ENCODE data around the gene CRCP. TPM values are rescaled to one million over a fixed set of nuclear protein-coding genes. Genes with fewer than 3 reads are reported as not detected.

The CRCP gene
- total RNA-seq, 1 donor: 44.9 TPM

DNA sequence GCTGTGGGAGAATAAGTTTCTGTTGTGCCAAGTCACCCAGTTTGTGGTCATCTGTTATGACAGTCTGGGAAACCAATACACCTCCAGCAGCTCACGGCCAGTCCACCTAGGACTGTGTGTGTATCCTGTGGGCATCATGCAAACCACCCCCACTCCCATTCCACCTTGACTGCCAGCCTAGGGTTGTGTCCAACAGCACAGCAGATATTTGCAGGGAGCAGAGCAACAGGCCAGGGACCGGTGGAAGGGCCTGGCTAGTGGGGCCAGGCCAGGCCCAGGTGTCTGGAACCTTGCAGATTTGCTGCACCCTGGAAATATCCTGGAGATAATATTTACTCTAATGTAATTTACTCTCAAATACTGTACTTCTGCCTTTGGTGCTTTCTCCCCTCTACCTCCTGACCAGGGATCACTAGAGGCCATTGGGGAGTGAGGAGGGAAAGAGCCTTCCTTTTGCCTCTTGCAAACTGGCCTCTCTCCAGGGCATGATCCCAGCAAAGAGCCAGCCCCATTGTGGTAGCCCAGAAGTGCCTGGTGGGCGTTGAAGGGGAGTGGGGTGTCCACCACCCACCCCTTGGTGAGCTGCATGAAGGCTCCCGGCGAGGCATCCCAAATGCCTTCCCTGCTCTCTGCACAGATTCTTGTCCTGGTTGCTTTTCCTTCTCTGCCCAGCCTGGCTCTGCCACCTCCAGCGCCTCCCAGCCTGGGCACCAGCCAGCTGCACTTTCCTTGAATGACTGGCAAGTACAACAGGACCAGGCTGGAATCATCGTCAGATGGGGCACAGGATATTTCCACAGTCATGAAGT, 75.3 kb downstream of the CRCP start:
- Histone ChIP-seq H3K4me3 (ENCODE audit: insufficient read depth, low read length) (no peak overlapping the region), H3K27ac (ENCODE audit: low read depth, low read length) (no peak overlapping the region), H3K36me3 (ENCODE audit: insufficient read depth, low read length) (no peaks in the 10 kb centered on the region), H2AFZ (ENCODE audit: low read length) (no peak overlapping the region), H3K9me3 (ENCODE audit: low read depth, low read length) (no peaks in the 10 kb centered on the region), H3K4me2 (ENCODE audit: insufficient read depth, low read length) (no peak overlapping the region), H3K27me3 (ENCODE audit: insufficient read depth, low read length) (no peaks in the 10 kb centered on the region), H3K4me1 (ENCODE audit: insufficient read depth, low read length) (no peaks in the 10 kb centered on the region), H4K20me1 (ENCODE audit: insufficient read depth, low read length) (no peaks in the 10 kb centered on the region), H3K79me2 (ENCODE audit: insufficient read depth, low read length) (no peaks in the 10 kb centered on the region)
- peak; percentile 56 for DNase-seq (ENCODE audit: insufficient read length, low spot score, missing footprints)
- TF ChIP-seq, protein P1, sequence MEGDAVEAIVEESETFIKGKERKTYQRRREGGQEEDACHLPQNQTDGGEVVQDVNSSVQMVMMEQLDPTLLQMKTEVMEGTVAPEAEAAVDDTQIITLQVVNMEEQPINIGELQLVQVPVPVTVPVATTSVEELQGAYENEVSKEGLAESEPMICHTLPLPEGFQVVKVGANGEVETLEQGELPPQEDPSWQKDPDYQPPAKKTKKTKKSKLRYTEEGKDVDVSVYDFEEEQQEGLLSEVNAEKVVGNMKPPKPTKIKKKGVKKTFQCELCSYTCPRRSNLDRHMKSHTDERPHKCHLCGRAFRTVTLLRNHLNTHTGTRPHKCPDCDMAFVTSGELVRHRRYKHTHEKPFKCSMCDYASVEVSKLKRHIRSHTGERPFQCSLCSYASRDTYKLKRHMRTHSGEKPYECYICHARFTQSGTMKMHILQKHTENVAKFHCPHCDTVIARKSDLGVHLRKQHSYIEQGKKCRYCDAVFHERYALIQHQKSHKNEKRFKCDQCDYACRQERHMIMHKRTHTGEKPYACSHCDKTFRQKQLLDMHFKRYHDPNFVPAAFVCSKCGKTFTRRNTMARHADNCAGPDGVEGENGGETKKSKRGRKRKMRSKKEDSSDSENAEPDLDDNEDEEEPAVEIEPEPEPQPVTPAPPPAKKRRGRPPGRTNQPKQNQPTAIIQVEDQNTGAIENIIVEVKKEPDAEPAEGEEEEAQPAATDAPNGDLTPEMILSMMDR (IDR thresholded peaks at IDR 0.05; ENCODE audit: extremely low read depth, low read depth, low read length): no peak

DNA sequence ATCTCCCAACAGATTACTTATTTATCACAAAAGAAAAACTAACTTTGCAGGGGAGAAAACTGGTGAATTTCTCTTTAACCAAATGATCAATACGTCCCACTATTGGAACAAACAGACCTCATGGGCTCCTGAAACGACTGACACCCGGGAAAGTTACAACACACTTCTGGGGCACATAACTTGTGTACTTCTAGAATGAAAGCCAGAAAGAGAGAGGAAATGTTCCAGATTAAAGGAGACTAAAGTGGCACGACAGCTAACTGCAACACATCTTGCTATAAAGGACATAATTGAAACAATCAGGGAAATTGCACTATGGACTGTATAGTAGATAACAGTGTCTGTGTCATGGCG, 75.8 kb downstream of the CRCP start:
- Histone ChIP-seq H3K27ac (ENCODE audit: low read depth, low read length) (no peak overlapping the region), H3K4me3 (ENCODE audit: insufficient read depth, low read length) (no peak overlapping the region), H3K79me2 (ENCODE audit: insufficient read depth, low read length) (no peaks in the 10 kb centered on the region), H3K36me3 (ENCODE audit: insufficient read depth, low read length) (no peaks in the 10 kb centered on the region), H3K4me1 (ENCODE audit: insufficient read depth, low read length) (no peaks in the 10 kb centered on the region), H3K27me3 (ENCODE audit: insufficient read depth, low read length) (no peaks in the 10 kb centered on the region), H3K4me2 (ENCODE audit: insufficient read depth, low read length) (no peak overlapping the region), H3K9me3 (ENCODE audit: low read depth, low read length) (no peaks in the 10 kb centered on the region), H2AFZ (ENCODE audit: low read length) (no peak overlapping the region), H4K20me1 (ENCODE audit: insufficient read depth, low read length) (no peaks in the 10 kb centered on the region)
- TF ChIP-seq, protein P1 (IDR thresholded peaks at IDR 0.05; ENCODE audit: extremely low read depth, low read depth, low read length): no peak
- DNase-seq (ENCODE audit: insufficient read length, low spot score, missing footprints): no peak

DNA sequence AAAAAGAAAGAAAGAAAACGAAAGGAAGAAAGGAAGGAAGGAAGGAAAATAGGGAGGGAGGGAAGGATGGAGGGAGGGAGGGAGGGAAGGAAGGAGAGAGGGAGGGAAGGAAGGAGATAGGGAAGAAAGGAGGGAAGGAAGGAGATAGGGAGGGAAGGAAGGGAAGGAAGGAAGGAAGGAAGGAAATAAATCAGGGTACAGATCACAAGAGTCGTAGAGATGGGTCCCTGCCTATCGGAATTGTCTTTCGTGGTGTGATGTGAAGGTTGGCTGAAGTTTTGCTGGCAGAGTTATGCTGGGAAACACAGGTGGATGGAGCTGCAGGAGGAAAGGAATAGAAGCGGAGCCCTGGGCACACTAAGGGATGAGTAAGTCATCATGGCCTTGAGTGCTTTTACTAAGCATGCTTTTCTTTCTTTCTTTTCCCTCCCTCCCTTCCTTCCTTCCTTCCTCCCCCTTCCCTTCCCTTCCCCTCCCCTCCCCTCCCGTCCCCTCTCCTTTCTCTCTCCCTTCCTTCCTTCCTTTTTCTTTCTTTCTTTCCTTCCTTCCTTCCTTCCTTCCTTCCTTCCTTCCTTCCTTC, 78.6 kb downstream of the CRCP start:
- no peaks in the 10 kb centered on the region for H3K36me3 ChIP-seq (ENCODE audit: insufficient read depth, low read length)
- no peaks in the 10 kb centered on the region for H3K27me3 ChIP-seq (ENCODE audit: insufficient read depth, low read length)
- no peaks in the 10 kb centered on the region for H3K79me2 ChIP-seq (ENCODE audit: insufficient read depth, low read length)
- H4K20me1 ChIP-seq (ENCODE audit: insufficient read depth, low read length): no peaks in the 10 kb centered on the region
- H3K4me3 ChIP-seq (ENCODE audit: insufficient read depth, low read length): no peak overlapping the region
- no peak overlapping the region for H3K4me2 ChIP-seq (ENCODE audit: insufficient read depth, low read length)
- H3K9me3 ChIP-seq (ENCODE audit: low read depth, low read length): no peaks in the 10 kb centered on the region
- H3K4me1 ChIP-seq (ENCODE audit: insufficient read depth, low read length): no peaks in the 10 kb centered on the region
- H2AFZ ChIP-seq (ENCODE audit: low read length): no peak overlapping the region
- no peak overlapping the region for H3K27ac ChIP-seq (ENCODE audit: low read depth, low read length)
- no peak for DNase-seq (ENCODE audit: insufficient read length, low spot score, missing footprints)
- TF ChIP-seq, protein P1 (IDR thresholded peaks at IDR 0.05; ENCODE audit: extremely low read depth, low read depth, low read length): no peak

DNA sequence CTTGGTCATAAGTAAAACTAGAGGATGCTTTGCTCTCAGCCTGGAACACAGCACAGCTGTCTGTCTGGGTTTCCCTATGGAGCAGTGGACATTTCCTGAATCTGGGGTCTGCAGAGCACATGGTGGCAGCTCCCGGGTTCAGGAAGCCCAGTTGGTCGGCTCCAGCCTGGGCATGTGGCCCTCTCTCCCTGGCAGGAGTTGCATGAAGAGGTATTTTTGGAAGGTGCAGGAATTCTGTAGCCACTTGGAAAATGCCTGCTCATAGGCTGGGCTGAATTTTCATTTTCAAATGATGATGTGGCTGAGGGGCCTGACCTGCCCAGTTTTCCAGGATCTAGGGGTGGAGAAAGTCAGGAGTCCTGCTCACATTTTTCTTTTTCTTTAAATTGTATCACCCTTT, 83.8 kb downstream of the CRCP start:
- Histone ChIP-seq H3K4me3 (ENCODE audit: insufficient read depth, low read length) (no peak overlapping the region), H3K36me3 (ENCODE audit: insufficient read depth, low read length) (no peaks in the 10 kb centered on the region), H3K27me3 (ENCODE audit: insufficient read depth, low read length) (no peaks in the 10 kb centered on the region), H3K4me2 (ENCODE audit: insufficient read depth, low read length) (no peak overlapping the region), H3K27ac (ENCODE audit: low read depth, low read length) (no peak overlapping the region), H2AFZ (ENCODE audit: low read length) (no peak overlapping the region), H4K20me1 (ENCODE audit: insufficient read depth, low read length) (no peaks in the 10 kb centered on the region), H3K4me1 (ENCODE audit: insufficient read depth, low read length) (no peaks in the 10 kb centered on the region), H3K9me3 (ENCODE audit: low read depth, low read length) (no peaks in the 10 kb centered on the region), H3K79me2 (ENCODE audit: insufficient read depth, low read length) (no peaks in the 10 kb centered on the region)
- TF ChIP-seq, protein P1 (IDR thresholded peaks at IDR 0.05; ENCODE audit: extremely low read depth, low read depth, low read length): no peak
- no peak for DNase-seq (ENCODE audit: insufficient read length, low spot score, missing footprints)

All from osteoblast (primary cell).